GM12874 (cell line): ENCODE measurements around the gene STXBP6.

Source experiments
- TF ChIP-seq, protein P1 (sequence below): IDR thresholded peaks from 2 replicates; pipeline ENCODE4 v1.5.1; 2011; ENCODE audit warnings: low read depth, mild to moderate bottlenecking, control low read depth, low read length, moderate library complexity; ENCODE audit not compliant: insufficient read depth

STXBP6 gene

DNA sequence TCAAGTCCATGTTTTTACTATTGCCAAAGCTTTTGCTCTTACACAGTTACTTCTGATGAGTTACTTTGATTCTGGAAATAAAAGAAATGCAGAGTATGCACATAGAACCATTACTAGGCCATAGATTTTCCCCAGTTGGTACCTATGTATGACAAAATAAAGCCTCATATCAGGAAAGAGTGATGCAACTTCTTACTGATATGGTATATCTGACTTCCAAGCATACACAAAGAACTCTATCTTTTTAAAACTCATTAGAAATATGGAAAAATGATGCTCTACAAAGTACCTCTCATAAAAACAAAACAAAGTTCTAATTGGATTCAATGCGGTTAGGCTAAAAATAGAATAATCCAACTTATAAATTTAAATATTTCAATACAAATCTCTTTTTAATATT lies 92.1 kb downstream of the STXBP6 start:
- TF ChIP-seq, protein P1, sequence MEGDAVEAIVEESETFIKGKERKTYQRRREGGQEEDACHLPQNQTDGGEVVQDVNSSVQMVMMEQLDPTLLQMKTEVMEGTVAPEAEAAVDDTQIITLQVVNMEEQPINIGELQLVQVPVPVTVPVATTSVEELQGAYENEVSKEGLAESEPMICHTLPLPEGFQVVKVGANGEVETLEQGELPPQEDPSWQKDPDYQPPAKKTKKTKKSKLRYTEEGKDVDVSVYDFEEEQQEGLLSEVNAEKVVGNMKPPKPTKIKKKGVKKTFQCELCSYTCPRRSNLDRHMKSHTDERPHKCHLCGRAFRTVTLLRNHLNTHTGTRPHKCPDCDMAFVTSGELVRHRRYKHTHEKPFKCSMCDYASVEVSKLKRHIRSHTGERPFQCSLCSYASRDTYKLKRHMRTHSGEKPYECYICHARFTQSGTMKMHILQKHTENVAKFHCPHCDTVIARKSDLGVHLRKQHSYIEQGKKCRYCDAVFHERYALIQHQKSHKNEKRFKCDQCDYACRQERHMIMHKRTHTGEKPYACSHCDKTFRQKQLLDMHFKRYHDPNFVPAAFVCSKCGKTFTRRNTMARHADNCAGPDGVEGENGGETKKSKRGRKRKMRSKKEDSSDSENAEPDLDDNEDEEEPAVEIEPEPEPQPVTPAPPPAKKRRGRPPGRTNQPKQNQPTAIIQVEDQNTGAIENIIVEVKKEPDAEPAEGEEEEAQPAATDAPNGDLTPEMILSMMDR, result no peak

DNA sequence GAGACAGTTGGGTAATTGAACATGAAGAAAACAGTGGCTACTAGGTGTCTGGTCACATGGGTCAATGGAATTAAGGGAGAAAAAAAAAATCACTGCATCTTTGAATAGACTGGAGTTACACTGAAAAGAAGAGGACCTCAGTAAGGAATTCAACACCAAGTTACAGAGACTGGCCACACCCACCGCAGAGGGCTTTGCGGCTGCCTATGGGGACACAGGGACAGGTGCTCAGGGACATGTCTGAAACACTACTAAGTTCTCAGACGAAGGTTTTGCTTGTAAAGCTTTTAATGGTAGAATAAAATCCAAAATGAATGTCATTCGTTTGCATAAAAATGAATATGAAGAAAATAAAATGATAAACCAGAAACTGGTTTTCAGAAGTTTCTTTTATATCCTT lies 93.8 kb downstream of the STXBP6 start:
- TF ChIP-seq, protein P1, result no peak

DNA sequence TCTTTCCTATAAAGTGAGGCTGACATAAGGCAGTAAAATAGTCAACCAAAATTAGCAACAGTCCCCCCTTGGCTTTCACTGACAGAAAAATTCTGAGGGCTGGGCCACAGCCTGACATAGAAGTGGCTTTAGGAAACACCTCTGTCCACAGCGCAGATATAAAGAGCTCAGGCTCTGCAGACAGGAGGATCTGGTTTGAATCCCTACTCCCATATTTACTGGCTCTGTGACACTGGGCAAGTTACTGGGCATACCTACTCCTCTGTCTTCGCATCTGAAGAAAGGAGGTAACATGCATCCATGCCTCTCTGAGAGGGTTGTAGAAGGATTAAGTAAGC lies 95.3 kb downstream of the STXBP6 start:
- TF ChIP-seq, protein P1, result no peak

DNA sequence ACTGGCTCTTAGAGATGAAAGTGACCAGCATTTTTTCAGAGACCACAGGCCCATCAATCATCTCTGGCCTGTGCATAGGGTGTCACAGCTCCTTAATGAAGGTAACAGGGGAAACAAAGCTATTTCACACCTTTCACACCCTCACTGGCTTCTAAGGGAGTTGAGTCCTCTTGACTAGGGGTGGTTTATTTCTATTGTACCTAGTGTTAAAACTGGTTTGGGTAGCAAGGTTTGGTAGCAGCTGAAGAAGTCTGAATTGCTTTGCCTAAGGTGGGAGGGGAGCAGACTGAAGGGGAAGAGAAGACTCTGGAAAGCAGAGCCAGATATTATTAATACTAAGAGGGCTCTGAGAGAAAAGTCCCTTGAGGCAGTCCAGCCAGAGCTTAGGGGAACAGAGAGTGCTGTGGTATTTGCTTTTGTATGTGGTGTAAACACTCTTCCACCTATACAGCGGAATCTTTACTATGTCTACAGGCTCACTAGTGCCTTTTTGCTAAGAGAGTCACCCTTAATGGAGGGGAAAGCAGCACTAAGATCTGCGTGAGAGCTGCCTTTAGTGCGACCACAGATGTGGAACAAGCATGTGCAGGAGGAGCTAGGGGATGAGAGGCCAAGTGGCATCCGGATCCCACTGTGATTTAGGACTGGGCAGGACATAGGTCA lies 95.8 kb downstream of the STXBP6 start:
- TF ChIP-seq, protein P1, result no peak

DNA sequence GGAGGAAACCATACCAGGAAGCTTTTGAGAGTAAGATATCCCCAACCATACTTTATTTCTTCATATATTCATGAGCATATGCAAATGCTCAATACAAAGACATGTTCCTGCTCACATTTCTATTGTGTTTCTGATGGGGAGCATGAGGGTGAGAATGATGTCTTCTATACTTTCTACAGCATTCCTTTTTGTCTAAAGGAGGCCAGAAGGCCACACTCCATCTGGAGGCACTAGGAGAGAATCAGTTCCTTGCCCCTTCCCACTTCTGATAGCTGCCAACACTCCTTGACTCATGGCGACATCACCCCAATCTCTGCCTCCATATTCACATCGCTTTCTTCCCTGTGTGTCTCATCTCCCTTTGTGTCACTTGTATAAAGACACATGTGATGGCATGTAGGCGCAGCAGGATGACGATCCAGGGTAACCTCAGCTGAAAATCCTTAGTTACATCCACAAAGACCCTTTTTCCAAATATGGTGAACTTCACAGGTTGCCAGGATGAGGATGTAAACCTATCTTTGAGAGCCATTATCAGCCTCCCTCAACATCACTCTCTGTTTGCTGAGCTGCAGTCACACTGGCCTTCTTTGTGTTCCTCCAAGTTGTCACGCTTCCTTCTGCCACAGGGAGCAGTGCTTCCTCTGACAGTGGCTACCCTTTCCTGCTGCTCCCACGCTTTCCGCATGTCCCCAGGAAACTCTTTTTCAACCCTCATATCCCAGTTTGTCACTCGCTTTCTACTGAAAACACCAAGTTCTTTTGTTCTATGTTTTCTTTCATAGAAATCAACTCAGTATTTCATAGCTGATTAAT lies 96.9 kb downstream of the STXBP6 start:
- TF ChIP-seq, protein P1, result no peak

DNA sequence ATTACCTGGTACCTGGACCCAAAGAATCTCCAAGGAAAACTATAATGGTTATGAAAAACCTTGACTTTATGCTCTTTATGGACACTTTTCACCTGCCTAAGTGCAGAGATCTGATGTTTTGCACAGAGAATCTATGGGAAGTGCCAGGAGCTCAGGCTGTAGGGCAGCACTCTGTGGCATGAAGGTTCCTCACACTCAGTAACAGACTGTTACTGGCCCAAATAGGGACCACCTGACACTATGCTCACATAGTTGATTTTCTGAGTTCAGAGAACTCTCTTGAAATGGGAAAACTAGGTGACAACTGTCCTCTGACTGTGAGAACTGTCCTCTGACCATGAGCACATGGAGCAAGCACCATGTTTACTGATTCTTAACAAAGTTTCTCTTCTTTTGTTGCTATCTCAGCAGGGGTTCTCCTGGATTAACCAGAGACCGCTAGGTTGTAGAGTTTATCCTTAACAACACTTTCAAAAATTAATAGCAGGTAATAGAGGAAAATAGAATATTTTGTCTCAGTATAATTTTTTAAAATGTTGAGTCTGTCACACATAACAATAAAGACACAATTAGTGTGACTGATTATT lies 101.6 kb downstream of the STXBP6 start:
- TF ChIP-seq, protein P1, result no peak

DNA sequence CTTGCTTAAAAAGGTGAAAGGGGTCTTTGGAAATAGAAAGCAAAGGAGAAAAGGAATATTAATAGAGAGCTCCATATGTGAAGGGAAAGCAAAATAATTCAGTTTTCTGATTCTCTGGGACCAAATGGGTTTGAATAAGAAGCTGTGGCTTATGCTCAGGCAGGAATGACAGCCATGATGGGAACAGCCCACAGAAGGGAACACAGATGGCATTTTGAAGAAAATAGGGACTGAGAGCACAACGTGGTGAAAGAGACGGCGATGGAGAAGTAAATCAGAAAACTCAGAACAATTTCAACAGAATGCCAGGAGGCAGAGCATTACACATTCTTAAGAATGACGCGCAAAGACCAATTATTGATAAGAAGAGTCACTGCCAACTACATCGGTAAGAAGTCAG lies 102.8 kb downstream of the STXBP6 start:
- TF ChIP-seq, protein P1, result no peak
